NCI-H2196 treated with DMSO at 0.1 percent for 48 hours (cell line): ENCODE results near the gene PYGL.
"Not testable (repeated sequence)": the region's sequence is repeated elsewhere in the genome, so short reads cannot be mapped to it uniquely, and the experiment has no call there.

Experiments used
- DNase-seq: peaks from one replicate; lab custom pipeline; 2025; ENCODE audit not compliant: unreplicated experiment; lab: John Stamatoyannopoulos, UW

The PYGL gene

DNA sequence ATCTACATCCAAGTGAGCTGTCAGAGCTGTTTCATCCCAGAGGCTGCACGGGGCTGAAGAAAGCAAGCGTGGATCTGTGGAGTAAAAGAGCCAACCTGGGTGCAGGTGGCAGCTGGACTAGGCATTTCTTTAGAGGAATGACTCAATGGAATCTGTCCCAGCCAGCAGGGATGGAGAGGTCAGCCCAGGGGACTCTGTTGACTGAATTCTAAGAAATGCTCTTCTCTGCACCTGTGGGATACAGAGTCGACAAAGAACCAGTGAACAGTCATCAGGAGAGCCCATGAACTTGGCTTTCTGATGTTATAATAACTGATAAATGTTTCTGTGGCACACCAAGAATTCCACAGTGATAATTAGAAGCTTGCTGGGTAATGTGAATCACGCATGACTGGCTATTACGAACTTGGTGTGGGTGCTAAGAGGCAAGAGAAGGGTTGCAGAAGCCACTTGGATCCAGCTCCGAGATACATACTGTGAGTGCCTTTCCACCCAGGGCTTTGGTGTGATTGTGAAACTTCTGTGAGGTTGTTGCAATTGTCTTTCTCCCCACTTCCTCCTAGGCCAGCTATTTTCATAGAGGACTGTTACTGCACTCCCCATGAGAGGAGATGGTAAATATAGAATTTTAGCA lies 16.2 kb downstream of the PYGL start:
- no peak for DNase-seq

DNA sequence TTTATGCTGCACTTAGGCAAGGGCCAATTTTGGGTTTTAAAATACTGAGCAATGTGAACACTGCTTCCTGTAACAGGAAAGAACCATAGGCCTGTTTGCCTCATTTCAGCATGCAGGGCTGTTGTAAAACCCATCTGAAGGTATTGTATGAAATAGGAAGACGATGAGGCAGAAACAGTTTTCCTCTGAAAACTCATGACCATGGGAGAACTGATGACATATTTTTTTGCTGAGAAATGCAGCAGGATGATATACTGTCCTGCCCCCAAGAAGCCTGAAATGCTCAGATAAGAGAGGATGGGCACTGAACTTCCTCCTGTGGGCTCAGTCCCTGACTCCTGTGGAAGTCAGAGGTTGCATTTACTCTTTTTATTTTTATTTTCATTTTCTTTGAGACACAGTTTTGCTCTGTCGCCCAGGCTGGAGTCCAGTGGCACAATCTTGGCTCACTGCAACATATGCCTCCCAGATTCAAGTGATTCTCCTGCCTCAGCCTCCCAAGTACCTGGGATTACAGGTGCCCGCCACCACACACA lies 17.4 kb downstream of the PYGL start:
- no peak for DNase-seq

DNA sequence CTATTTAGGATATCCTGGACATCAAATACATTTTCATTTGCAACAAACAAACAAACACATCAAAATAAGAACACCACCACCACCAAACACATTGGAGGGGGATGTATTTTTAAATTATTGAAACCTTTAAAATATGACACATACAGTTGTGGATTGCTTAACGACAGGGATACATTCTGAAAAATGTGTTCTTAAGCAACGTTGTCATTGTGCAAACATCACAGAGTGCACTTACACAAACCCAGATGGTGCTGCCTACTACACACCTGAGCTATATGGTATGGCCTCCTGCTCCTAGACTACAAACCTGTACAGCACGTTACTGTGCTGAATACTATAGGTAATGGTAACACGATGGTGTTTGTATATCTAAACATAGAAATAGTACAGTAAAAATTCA lies 19.4 kb downstream of the PYGL start:
- DNase-seq = no peak

DNA sequence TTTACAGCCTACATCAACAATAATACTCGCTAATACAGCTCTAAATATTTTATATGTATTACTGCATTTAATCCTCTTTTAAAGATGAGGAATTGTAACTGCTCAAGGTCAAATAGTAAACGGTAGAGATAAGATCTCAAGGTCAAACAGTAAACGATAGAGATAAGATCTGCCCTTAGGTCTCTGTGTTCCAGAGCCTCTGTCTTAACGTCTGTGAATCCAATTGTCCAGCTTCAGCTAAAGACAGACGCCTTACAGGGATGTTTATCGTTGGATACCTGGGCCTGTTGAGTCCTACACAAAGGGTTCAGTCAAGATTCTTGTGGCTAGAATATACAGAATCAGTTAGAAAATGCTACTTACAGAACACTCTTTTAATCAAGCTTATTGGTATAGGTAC lies 20.0 kb downstream of the PYGL start:
- no peak for DNase-seq

GRCh38 chr14:50922803-50923202 lies 21.5 kb downstream of the PYGL start:
- no peak for DNase-seq

DNA sequence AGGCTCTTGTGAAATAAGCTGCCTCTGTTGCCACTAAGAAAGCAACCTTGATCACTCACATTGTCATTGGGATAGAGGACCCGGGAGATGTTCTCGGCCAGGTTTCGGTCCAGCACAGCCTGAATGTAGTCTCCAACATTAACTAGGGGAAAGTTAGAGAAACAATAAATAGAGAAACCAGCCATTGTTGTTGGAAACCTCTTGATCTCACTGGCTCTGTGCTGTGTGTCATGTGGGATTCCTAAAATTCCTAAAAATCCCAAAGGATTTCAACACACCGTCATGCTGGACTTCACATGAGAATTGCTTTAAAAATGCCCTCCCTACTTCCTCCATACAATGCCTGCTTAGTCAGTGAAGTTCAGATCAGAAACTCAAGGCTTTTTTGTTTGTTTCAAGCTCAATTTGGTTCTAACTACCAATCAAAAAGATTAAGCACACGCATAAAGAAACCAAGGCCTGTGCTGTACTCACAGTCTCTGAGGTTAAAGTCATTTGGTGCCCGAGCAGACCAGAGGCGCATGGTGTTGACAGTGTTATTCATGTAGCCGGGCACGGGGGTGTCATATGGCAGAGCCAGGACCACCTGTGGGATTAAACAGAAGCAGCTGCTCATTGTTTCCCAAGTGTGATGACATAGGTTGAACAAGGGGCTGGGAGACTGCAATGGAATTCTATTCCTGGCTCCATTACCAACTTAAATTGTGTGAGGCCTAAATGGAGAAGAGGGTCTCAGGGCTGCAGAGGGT lies 23.6 kb downstream of the PYGL start:
- DNase-seq = no peak

GRCh38 chr14:50919524-50919923 lies 24.8 kb downstream of the PYGL start:
- not testable (repeated sequence) for DNase-seq

DNA sequence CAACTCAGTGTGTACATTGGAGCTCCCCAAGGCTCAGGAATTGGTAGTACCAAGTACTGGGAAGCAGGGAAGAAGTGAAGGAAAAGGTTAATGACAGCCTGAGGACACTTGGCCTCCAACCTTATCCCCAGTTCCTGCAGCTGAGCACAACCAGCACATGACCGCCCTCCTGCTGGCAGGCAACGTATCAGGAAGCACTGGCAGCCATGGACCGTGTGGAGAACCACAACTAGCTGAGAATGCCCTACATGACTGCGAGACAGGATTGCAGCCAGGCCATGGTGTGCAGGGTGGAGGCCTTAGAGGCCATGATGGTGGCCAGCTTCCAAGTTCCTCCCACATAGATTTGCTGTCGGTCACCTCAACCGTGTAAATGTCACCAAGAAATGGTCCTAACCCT lies 26.8 kb downstream of the PYGL start:
- DNase-seq = no peak

DNA sequence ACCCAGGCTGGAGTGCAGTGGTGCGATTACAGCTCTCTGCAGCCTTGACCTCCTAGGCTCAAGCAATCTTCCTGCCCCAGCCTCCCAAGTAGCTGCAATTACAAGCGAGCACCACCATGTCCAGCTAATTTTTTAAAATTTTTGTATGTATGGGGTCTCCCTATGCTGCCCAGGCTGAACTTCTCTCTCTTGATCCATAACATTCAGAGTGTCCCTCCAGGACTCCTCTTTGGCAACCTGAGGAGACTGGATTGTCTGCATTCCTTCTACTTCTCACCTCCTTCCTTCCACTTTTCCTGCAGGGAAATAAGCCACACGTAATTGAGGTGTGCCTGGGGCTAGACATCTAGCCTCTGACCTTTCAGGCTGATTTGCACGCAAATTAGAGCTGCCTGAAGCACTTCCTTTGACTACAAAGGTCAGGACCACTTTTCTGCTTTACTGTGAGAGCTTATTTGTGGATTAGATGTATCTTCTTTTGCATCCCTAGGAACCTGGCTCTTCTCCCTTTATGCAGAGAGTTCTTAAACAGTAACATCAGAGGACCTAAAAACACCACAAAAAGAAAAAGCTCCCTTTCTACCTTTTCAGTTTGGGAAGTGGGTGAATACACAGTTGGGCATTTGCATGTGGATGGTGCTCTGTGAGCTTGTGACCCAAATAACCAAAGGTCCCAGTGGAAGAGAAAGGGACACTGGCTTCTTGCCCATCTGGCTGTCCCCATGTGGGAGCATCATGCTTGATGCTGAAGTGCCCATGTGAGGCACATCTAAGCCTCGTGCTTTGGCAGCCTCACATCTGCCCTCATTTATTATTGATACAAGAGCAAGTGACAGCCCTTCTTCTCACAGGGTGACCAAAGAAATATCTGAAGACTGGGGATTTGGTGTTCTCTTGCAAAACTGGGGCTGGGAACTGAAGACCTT lies 33.5 kb downstream of the PYGL start:
- no peak for DNase-seq

DNA sequence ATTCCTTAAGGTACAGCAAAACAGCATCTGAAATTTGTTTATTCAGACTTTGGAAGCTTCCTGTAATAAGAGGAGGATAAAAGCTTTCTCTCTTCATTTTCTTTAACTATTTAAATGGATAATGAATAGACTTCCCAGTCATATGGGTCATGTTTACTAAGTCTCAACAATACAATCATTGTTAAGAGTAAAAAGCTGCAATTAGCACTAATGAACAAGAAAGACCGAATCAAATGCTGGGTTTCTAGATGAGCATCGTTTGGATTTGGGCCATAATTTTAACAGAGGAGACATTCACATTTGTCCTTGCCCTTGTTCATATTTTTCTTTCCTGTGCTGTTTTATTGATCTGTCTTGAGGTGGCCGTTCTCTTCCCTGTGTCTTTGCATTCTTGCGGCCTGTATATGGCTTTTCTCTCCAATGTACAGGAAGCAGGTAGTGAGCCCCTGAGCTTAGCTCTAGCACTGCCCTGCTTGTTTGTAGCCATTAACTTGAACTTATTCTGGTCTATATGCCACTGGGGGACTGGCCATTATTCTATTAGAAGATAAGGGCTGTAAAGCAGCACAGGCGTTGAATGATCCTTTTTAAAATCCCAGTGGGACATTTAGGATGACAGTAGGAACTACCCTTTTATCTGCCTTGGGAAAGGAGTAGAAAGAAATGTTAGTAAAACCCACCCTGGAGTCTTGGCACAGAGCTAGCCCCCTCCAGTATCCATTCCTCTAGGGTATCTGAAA lies 37.8 kb downstream of the PYGL start:
- DNase-seq = no peak

DNA sequence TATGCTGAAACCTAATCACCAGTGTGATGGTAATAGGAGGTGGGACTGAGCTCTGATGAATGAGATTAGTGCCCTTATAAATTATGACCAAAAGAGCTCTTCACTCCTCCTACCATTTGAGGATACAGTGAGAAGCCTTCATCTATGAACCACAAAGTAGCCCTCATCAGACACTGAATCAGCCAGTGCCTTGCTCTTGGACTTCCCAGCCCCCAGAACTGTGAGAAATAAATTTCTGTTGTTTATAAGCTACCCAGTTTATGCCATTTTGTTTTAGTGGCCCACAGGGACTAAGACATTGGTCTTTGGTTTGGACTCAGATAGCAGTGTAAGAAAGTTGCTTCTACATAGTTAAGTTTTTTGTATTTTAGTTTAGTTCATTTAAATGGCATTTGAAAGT lies 39.6 kb downstream of the PYGL start:
- DNase-seq = no peak

- DNase-seq = no peak
These were observed 42.9 kb downstream of the PYGL start for GRCh38 chr14:50901361-50901760.

- no peak for DNase-seq
These were observed 46.6 kb downstream of the PYGL start for GRCh38 chr14:50897658-50898175.

DNA sequence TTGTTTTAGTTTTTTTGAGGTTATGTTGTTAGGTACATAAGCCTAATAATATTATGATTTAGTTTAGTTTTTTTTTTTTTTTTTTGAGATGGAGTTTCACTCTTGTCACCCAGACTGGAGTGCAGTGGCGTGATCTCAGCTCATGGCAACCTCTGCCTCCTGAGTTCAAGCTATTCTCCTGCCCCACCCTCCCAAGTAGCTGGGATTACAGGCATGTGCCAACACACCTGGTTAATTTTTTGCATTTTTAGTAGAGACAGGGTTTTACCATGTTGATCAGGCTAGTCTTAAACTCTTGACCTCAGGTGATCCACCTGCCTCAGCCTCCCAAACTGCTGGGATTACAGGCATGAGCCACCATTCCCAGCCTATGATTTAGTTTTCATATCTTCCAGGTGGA lies 47.3 kb downstream of the PYGL start:
- not testable (repeated sequence) for DNase-seq

- DNase-seq = not testable (repeated sequence)
These were observed 47.9 kb downstream of the PYGL start for GRCh38 chr14:50896421-50896820.

DNA sequence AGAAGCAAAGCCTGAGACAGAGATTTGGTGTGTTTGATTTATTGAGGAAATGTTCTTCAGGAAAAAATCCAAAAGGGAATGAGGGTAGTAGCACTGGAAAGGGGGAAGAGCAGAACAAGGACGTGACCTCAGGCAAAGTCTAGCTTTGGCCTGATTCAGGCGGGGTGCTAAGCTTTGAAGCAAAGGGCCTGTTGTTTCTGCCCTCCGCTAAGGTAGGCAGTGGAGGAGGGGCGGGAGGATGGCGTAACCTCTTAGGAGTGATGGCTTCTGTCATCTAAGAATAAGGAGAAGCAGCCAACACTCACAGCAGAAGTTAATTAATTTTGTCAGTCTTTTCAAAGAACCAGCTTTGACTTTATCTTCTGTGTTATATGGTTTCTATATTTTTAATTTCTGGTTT lies 52.0 kb downstream of the PYGL start:
- no peak for DNase-seq

GRCh38 chr14:50887476-50887875 lies 56.8 kb downstream of the PYGL start:
- no peak for DNase-seq

- DNase-seq = no peak
These were observed 60.5 kb downstream of the PYGL start for GRCh38 chr14:50883827-50884197.

GRCh38 chr14:50882932-50883826 lies 61.1 kb downstream of the PYGL start:
- no peak for DNase-seq
